NK-92 (cell line): Measurements from ENCODE around the gene ONECUT1.
"Not testable (repeated sequence)": the region's sequence is repeated elsewhere in the genome, so short reads cannot be mapped to it uniquely, and the experiment has no call there.

ENCODE experiments used
- DNase-seq: peaks from one replicate; lab custom pipeline; 2025; ENCODE audit not compliant: unreplicated experiment; lab: John Stamatoyannopoulos, UW

The ONECUT1 gene

DNA sequence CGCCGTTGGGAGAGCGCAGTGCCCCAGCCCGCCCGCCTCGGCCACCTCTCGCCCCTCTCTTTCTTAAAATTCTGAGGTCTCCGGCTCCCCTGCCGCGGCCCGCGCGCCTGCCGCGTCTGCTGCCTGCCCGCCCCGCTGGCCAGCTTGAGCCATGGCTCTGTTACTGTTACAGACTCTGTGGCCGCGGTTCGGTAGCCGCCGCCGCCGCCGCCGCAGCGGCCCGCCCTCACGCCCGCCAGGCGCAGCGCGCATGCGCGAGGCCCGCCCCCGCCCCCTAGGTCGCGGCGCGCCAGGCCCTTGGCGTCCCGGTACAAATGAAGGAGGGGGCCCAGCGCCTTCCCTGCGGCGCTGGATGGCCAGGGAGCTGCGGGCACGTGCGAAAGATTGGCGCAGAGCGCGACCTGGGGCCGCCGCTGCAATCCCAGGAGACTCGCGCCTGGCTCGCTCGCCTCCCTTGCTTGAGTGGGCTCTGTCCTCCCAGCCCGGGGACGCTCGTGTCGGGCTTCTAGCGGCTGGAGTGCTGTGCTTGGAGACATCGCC, at the start of gene ONECUT1:
Gene ONECUT1 (minus strand): TSS at position 168 of the 540 bp plus-strand sequence. CDS start 452 bp downstream, outside the sequence.
- DNase-seq: no peak

DNA sequence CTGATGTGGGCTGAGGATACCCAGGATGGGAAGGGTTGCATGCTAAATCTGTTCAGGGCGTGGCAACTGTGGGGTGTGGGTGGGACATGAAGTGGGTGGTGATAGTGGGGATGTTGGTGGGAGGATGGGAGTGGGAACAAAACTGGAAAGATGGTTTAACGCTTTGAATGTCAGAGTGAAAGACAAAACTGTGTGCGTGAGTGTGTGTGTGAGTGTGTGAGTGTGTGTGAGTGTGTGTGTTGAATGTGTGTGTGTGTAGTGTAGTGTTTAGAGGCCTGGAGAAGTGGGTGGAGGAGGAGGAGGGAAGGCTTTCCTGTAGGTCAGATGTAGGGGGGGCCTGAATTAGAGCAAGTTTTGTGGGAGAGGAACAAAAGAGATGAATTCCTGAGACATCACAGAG, 44.2 kb upstream of the ONECUT1 start:
- no peak for DNase-seq

DNA sequence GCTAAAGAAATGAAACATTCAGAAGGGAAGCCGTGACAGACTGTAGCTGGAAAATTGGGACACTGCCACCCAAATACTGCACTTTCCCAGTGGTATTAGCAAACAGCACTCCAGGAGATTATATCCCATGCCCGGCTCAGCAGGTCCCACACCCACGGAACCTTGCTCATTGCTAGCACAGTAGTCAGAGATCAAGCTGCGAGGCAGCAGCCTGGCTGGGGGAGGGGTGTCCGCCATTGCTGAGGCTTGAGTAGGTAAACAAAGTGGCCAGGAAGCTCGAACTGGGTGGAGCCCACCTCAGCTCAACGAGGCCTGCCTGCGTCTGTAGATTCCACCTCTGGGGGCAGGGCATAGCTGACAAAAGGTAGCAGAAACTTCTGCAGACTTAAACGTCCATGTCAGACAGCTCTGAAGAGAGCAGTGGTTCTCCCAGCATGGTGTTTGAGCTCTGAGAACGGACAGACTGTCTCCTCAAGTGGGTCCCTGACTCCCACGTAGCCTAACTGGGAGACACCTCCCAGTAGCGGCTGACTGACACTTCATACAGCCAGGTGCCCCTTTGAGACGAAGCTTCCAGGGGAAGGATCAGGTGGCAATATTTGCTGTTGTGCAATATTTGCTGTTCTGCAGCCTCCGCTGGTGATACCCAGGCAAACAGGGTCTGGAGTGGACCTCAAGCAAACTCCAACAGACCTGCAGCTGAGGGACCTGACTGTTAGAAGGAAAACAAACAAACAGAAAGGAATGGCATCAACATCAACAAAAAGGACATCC, 34.2 kb upstream of the ONECUT1 start:
- not testable (repeated sequence) for DNase-seq

DNA sequence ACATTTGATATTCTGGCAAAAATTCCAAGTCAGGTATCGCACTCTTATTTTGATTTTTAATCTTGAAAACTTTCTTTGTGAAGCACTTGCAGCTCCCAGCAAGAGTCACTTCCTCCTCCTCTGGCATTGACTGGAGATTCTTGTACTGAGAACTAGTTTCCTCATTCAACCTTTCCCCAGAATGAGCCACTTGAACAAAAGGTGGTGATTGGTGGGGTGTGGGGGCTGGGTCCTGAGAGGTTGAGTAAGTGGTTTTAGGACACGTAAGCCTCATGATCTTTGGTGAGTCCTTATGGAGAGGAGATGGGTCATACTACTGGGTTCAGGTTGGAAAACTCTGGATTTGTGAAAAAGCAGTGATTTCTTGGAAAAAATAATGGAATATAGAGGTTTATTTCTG, 32.3 kb upstream of the ONECUT1 start:
- no peak for DNase-seq

DNA sequence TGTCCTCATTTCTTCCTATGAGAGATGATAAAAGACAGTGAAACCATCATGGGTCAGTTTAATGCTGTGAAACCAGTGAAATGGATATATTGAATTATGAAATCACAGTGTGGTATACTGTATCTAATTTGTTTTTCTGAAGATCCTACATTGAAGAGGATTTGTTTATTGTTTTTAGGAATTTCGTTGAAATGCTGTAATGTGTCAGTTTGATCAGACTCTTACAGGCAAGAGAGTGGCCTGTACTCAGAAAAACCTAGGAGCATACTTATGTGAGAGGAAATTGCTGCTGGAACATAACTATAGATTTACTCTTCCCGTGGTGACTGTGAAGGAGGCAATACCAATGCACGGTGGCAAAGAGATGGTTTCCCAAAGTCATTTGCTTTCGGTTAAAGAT, 29.1 kb upstream of the ONECUT1 start:
- DNase-seq: no peak

DNA sequence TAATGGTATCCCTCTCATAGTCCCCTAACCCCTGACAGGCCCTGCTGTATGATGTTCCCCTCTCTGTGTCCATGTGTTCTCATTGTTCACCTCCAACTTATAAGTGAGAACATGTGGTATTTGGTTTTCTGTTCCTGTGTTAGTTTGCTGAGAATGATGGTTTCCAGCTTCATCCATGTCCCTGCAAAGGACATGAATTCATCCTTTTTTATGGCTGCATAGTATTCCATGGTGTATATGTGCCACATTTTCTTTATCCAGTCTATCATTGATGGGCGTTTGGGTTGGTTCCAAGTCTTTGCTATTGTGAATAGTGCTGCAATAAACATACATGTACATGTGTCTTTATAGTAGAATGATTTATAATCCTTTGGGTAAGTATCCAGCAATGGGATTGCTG, 25.8 kb upstream of the ONECUT1 start:
- DNase-seq: not testable (repeated sequence)

DNA sequence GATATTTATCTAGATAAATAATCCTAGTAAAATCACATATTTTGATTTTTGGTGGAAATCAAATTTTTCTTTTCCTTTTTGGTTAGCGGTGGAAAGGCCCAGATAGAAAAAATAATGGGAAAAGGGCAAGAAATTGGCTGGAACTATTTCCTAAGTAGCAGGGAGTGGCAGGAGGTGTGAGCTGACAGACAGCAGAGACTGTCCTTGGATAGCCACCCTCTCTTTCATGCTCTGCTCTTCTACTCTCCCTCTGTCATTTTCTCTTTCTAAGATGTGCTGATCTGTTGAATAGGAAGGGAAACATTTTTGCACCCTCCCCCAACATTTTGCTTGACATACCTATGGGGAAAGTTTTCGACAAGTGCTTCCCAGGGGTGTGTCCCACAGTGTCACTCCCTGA, 18.9 kb upstream of the ONECUT1 start:
- DNase-seq: no peak

DNA sequence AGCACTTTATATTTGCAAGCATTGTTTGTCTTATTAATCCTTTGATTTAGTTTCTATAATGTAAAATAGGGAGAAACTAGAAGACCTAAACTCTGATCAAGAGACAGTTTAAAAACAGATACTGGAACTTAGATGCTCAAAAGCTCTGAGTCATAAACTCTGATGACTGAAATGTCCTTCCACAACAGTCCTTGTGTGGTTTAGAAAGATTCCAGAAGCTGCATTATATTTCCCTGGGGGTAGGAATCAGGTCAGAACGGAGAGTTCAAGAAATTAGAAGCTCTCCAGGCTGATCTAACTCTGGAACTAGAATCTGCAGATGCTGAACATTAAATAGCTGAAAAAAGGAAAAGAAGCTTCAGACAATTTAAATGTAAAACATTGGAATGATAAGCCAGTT, 18.3 kb upstream of the ONECUT1 start:
- DNase-seq: no peak

DNA sequence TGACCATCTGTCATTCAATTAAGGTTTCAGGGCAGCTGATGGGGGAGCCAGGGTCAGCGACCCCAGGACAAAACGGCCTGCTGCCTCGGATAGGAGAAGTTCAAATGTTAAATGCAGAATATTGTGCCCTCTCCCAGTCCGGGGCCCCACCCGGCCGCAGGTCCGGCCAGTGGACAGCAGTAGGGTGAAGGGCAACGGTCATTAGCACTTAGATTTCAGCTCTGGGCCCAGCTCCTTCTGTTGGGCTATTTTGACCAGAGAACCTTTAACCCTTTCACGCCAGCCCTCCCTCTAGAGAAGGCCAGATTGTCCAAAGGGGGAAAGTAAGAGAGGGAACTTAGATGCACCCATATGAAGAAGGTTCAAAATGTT, 16.1 kb upstream of the ONECUT1 start:
- DNase-seq: no peak

DNA sequence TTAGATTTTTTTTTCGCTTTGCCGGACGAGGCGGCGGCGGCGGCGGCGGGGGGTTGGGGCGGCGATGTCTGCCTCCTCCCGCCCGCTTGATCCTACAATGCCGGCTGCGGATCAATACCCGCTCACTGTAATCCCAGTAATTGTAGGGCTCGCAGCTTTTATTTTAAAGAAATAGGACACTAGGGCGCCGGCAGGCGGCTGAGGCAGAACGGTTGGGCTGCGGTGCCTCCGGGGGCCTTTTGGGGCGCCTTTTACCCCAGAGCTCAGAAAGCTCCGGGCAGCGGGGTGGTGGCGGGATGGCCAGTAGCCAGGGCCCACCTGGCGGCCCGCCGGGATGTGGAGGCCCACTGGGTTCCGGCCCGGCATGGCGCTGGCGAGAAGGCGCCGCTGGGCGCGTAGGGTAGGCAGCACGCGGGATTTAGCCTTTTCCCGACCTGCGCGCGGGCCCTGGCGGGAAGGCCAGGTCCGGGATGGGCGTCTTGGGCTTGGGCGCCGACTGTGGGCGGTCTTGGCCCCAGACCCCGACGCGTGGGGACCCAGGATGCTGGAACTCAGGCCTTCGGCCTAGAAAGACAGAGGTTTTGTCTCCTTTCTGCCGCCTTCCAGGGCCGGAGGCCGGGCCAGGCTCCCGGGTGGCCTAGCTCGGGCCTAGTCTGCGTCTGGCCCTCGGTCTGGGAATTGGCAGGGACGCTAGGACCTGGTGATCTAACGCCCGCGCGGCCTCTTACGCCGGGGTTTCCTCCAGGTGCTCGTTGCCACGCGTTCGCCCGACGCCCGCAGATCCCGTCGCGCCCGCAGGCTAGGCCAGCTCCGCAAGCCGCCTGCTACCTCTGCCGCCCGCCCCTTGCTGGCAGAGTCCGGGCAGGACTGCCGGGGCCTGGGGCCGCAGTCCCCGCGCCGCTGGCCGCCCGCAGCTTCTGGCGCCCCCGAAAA, 15.5 kb upstream of the ONECUT1 start:
- no peak for DNase-seq

DNA sequence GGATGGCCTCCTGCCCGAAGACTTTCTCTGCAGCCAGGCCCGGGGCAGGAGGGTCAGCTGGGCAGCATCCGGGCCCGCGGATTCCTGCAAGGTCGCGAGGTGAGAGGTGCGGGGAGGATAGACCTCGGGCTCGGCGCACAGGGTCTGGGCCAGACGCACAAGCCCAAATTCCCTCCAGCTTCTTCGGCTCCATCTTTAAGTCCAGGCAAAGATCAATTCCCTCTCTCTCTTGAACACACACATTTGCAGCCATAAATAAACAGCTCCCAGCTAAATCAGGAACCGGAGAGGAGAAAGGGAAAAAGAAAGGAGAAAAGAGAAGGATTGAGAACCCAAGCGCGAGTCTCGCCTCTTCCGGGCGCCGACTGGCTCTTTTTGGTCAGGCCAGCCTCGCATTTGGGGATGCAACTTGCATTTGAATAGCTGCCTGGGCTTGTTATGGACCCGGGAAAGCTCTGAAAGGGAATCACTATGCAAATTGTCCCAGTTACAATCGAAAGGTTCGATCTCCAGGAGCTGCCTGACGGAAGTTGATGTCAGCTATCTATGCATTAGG, 14.5 kb upstream of the ONECUT1 start:
- no peak for DNase-seq

DNA sequence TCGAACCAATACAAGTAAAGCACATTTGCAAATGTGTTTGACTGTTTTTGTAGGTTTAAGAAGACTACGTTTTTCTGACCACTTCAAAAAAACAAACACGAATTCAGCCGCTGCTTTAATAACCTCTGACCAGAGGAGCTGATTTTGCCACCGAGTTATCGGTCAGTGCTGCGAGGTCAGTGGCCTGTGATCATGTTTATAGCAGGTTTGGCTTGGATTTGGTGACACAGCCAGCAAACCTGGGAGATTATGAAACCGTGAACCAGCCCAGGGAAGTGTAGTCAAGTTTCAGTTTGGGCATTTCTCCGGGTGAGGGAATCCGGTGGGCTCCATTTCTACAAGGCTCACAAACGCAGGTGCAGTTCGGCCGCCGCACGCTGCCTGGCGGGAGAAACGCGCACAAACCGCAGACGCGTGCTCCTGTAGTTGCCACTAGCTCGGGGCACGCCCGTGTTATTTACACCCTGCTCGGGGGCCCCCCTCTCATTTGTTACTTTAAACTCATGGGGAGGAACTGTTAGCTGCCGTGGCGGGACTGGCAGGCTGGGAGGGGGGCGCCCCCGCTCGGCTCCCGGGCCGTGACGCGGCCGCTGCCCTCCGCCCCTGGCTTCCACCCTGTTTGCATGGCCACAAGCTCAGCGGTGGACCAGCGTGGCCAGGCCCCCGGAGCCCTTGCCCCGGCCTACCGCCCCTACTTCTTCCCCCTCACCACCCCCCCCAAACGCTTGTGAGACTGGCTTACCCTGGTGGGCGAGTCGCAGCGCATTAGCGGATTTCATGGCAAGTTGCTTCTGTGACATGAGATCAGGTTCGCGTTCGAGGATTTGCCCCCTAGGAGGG, 13.6 kb upstream of the ONECUT1 start:
- no peak for DNase-seq

DNA sequence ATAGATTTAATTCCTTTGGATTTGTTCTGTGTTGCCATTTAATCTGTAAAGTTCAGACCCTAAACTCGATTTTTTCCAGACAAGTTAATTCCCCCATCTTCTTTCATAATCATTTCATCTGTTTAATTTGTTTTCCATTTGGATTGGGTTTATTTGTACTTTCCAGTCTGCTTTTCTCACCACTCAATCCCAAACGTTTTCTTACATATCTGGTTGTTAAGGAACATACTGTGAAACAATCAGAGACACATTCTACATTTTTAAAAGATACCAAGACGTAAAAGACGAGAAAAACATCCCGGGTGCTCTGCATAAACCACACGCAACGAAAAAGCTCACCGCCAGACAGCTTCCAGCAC, 13.0 kb upstream of the ONECUT1 start:
- DNase-seq: no peak

DNA sequence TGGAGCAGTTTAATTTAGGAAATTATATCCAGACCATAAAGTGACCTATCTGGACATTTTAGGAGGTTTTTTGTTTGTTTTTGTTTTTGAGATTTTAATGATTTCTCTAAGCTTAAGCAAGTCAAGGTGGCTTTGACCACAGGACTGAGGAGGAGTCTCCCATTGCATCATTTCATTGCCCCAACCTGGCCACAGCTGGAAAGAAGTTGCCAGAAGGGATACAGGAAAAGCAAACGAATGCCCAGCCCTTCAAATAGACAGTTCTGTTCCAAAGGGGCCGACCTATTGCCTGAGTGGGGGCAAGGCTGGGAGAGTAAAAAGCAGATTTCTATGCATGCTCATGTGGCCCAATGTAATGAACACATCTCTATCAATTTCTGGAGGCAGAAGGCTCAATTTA, 12.0 kb upstream of the ONECUT1 start:
- DNase-seq: no peak

DNA sequence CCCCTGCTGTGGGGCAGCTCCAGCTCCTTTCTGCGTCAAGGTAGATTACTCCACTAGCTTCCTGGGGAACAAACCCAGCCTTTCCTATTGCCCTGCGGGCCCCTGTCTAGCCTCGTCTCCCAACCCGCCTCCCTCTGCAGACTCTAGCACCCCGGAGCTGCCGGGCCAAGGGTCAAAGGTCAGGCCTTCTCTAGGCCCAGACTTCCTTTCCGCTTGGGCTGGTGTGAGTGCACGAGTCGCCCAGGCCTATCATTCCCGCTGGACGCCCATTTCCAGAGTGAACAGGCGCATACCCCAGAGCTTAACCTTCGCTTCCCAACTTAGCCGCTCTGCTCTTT, 11.6 kb upstream of the ONECUT1 start:
- no peak for DNase-seq

DNA sequence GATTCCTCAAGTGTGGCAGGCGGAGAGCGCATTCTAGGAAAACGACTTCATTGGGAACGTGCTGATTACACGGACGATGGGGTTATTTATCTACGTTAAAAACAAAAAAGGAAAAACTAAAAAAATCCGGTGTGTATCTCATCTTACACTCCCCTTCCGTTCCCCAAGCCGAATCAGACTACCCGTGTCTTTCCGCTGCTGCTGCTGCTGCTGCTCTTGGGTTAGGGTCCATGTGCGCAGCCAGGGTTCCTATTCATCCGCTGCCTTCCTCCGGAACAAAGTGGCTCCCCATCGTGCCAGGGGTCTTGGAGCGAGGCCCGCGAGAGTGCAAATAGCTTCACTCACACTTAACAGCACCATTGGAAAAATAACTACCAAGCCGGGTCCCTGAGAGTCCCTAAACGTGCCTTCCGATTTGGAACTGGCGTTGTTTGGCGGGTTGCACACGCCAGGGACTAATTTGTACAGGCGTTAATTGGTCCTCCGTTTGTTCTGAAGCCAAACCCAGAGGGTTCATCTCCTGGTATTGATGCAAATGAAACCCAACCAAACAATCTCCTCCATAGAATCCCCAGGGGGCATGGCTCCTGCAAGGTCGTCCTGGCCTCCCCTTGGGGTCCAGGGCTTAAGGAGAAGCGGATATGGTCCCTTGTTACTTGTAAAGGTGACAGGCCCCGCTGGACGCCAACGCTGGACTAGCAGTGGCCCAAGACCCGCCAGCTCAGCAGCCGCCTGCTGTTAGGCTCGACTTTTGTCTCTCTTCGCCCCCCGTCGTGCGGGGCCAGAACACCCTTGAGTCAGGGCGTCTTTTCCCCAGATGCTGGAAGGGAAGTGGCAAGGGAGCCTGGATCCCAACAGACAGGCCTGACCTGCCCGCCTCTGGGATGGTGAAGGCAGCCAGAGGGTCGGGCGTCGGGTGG, 11.0 kb upstream of the ONECUT1 start:
- DNase-seq: no peak

DNA sequence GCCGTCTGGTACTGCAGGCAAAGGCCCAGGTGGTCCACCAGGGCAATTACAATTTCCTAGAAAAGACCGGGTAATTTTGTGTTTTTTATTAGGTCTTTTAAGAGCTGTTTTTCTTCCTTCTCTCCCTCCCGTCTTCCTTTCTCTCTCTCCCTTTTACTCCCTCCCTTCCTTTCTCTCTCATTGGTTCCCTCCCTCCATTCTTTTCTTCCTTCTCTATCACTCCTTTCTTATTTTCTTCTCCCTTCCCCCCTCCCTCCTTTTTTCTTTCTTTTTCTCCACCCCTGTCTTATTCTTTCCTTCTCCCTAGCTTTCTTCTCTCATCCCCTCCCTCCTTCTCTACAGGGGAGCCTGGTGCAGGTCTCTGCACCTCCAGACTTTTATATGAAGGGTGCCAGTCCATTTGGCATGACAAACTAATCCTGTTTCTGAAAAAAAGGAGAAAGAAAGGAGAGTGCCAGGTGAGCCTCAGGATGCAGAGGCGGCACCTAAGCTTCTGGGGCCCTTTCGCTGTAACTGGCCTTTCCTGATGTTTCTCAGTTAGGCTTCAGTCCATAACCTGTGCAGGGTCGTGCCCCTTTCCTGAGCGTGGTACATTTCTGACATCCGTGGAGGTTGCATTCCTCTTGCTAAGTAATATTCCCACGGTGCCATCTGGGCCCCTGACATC, 9.1 kb upstream of the ONECUT1 start:
- DNase-seq: no peak

DNA sequence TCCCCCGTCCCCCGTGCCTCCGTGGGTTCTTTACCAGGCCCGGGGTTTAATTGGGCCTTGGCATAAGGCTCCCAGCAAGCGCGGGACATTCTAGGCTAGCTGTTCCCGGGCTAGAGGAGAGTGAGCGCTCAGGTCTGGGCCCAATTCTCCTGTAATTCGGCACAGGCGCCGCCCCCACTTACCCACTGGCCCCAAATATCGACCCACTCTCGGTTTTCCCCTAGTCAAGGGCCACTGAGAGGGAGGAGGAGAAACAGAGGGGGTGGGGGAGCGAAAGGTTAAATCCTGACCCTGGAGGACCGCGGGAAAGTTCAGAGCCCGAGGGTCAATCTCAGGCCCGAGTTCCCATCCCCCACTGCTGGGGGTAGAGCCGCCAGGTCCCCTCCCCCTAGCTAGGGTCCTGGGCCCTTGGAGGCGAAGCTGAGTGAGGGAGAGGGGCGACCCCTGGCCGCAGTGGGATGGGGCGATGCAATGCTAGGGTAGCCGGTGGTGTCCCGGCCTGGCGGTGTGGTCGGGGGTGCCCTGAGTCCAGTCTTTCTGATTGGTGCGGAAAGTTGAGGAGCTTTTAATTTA, 8.5 kb upstream of the ONECUT1 start:
- no peak for DNase-seq
